ENCODE measurements around the gene DCUN1D2. TPM values are rescaled to one million over a fixed set of nuclear protein-coding genes. Genes with fewer than 3 reads are reported as not detected.

DCUN1D2 gene
- total RNA-seq, 4 donors from 2014 or later = 45.1 to 63.6 (median 56.0) TPM

DNA sequence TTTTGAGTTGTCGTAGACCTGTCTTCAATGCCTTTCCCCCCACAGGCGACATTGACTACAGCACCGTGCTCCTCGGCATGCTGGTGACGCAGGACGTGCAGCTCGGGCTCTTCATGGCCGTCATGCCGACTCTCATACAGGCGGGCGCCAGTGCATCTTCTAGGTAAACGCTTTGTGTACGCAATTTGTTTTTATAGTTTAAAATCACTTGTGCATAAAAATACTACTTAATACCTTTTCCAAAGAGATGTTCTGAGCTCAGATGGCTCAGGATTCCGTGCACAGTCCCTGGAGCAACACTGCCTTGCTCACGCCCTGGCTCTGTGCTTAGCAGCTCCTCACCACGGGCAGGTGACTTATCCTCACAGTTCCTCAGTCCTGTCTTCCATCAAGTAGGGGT lies 30.1 kb upstream of the DCUN1D2 start:
- H3K4me1 ChIP-seq = no peaks in the 10 kb centered on the region
- no peaks in the 10 kb centered on the region for H3K9me3 ChIP-seq
- no peaks in the 10 kb centered on the region for H3K27me3 ChIP-seq
- H3K36me3 ChIP-seq = peaks cover 0 to 30% of the 10 kb centered on the region in 2 donors
- H3K27ac ChIP-seq = no peak overlapping the region
- intact Hi-C loops (cut with DNase I; ENCODE audit: low total_unique reads) = no loop called here
- in situ Hi-C loops (cut with MboI; ENCODE audit: low sequenced_read_pairs in 4 of 4) = no loop called here
- no peak overlapping the region for H3K4me3 ChIP-seq
- DNase-seq (no peak), ATAC-seq (no peak)
- no peak for TF ChIP-seq POLR2A (IDR thresholded peaks at IDR 0.05)
- TF ChIP-seq, protein P1, sequence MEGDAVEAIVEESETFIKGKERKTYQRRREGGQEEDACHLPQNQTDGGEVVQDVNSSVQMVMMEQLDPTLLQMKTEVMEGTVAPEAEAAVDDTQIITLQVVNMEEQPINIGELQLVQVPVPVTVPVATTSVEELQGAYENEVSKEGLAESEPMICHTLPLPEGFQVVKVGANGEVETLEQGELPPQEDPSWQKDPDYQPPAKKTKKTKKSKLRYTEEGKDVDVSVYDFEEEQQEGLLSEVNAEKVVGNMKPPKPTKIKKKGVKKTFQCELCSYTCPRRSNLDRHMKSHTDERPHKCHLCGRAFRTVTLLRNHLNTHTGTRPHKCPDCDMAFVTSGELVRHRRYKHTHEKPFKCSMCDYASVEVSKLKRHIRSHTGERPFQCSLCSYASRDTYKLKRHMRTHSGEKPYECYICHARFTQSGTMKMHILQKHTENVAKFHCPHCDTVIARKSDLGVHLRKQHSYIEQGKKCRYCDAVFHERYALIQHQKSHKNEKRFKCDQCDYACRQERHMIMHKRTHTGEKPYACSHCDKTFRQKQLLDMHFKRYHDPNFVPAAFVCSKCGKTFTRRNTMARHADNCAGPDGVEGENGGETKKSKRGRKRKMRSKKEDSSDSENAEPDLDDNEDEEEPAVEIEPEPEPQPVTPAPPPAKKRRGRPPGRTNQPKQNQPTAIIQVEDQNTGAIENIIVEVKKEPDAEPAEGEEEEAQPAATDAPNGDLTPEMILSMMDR (IDR thresholded peaks at IDR 0.05 in 4 of 5, conservative IDR thresholded peaks at IDR 0.05 in 1 of 5) = no peak

DNA sequence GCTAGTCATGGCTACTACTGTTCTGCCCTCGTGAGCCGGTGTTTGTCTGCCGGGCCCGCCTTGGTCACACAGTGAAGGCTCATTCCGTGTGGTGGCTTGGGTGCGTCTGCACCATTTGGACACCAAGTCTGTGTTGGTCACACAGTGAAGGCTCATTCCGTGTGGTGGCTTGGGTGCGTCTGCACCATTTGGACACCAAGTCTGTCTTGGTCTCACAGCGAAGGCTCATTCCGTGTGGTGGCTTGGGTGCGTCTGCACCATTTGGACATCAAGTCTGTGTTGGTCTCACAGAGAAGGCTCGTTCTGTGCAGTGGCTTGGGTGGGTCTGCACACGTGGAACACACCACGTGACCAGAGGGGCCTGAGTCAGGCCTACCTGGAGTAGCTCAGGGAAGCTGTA lies 29.0 kb upstream of the DCUN1D2 start:
- intact Hi-C loops (cut with DNase I; ENCODE audit: low total_unique reads) (no loop called here), in situ Hi-C loops (cut with MboI; ENCODE audit: low sequenced_read_pairs in 4 of 4) (no loop called here)
- TF ChIP-seq, protein P1 (IDR thresholded peaks at IDR 0.05 in 4 of 5, conservative IDR thresholded peaks at IDR 0.05 in 1 of 5) = no peak
- no peak for TF ChIP-seq POLR2A (IDR thresholded peaks at IDR 0.05)
- Histone ChIP-seq H3K27ac (no peak overlapping the region), H3K36me3 (peaks cover 0 to 30% of the 10 kb centered on the region in 2 donors), H3K9me3 (no peaks in the 10 kb centered on the region), H3K27me3 (no peaks in the 10 kb centered on the region), H3K4me3 (no peak overlapping the region), H3K4me1 (no peaks in the 10 kb centered on the region)
- no peak for DNase-seq
- no peak for ATAC-seq

DNA sequence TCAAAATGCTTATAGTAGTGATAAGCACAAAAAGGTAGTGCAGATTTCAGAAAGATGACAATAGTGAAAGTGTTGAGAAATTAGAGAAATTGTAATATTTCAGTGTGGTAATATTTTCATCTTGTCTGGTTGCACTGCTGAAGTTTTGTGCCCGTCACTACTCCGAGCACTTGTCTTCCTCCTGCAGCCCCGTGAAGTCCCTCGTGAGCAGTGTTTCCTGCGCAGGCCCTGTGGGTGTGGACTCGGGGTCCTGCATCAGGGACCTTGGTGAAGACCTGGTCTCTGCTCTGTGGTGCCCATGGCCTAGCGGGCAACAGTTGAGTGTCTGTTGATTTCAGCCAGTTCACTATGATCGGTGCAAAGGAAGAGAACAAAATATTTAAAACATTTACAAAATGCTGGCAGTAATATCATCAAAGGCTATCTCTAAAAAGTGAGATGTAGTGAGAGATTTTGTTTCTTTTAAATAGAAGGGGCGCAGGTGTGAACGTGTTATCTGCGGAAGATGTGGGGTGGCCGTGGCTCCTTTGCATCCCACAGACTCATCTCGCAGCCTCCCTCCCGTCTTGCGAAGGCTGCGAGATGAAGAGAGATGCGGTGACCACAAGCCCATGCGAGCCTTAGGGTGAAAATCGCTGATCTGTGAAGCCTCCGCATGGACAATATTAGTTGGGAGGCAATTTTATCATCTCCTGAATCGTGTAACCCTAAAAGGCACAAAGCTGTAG lies 27.7 kb upstream of the DCUN1D2 start:
- no peaks in the 10 kb centered on the region for H3K4me1 ChIP-seq
- H3K27me3 ChIP-seq = no peaks in the 10 kb centered on the region
- no peak for DNase-seq
- in situ Hi-C loops (cut with MboI; ENCODE audit: low sequenced_read_pairs in 4 of 4) (no loop called here), intact Hi-C loops (cut with DNase I; ENCODE audit: low total_unique reads) (no loop called here)
- no peak overlapping the region for H3K4me3 ChIP-seq
- no peak overlapping the region for H3K27ac ChIP-seq
- no peaks in the 10 kb centered on the region for H3K9me3 ChIP-seq
- TF ChIP-seq, protein P1 (IDR thresholded peaks at IDR 0.05 in 4 of 5, conservative IDR thresholded peaks at IDR 0.05 in 1 of 5) = no peak
- TF ChIP-seq POLR2A (IDR thresholded peaks at IDR 0.05) = no peak
- H3K36me3 ChIP-seq = peaks cover 0 to 30% of the 10 kb centered on the region in 2 donors
- no peak for ATAC-seq

DNA sequence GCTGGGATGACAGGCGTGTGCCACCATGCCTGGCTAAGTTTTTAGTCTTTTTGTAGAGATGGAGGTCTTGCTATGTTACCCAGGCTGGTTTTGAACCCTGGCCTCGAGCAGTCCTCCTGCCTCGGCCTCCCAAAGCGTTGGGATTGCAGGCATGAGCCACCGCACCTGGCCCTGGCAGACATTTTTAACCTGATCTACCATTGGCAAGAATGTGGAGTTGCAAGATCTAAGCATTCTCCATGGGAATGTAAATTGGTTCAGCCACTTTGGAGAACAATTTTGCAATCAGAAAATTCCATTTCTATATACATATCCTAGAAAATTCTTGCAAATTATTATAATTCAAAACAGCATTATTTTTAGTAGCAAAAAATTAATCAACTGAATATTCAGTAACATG lies 24.3 kb upstream of the DCUN1D2 start:
- in situ Hi-C loops (cut with MboI; ENCODE audit: low sequenced_read_pairs in 4 of 4) = no loop called here
- ATAC-seq = no peak
- no peak overlapping the region for H3K27ac ChIP-seq

More for the DNA sequence above, 24.3 kb upstream of the DCUN1D2 start:
- intact Hi-C loops (cut with DNase I; ENCODE audit: low total_unique reads) = no loop called here
- Histone ChIP-seq H3K27me3 (no peaks in the 10 kb centered on the region), H3K4me3 (no peak overlapping the region), H3K36me3 (peaks cover 0 to 14% of the 10 kb centered on the region in 2 donors), H3K9me3 (no peaks in the 10 kb centered on the region), H3K4me1 (no peaks in the 10 kb centered on the region)
- DNase-seq = no peak
- TF ChIP-seq, protein P1 (IDR thresholded peaks at IDR 0.05 in 4 of 5, conservative IDR thresholded peaks at IDR 0.05 in 1 of 5) = no peak
- no peak for TF ChIP-seq POLR2A (IDR thresholded peaks at IDR 0.05)
